Ascending aorta (tissue), 2 donors: ENCODE data around the gene FAM169A. TPM values are rescaled to one million over a fixed set of nuclear protein-coding genes. Genes with fewer than 3 reads are reported as not detected.
"Not testable (repeated sequence)": the region's sequence is repeated elsewhere in the genome, so short reads cannot be mapped to it uniquely, and the experiment has no call there.

Experiments
- DNase-seq, 2 donors: peaks; one replicate each; pipeline ENCODE4 v3.0.0-alpha.2; 2019; ENCODE audit warnings: low spot score in 2 of 2
- H3K27ac ChIP-seq, 2 donors: fragments of 200-600 bp; sonication (generic); one replicate each; pipeline ENCODE4 v1.5.1; 2016 to 2017; ENCODE audit warnings: mild to moderate bottlenecking in 1 of 2
- H3K27me3 ChIP-seq: fragments of 200-600 bp; sonication (generic); one replicate; pipeline ENCODE4 v1.5.1; 2017
- H3K36me3 ChIP-seq, 2 donors: fragments of 200-600 bp; sonication (generic); one replicate each; pipeline ENCODE4 v1.5.1; 2016
- H3K4me1 ChIP-seq, 2 donors: fragments of 200-600 bp; sonication (generic); one replicate each; pipeline ENCODE4 v1.5.1; 2016 to 2017; ENCODE audit warnings: mild to moderate bottlenecking in 1 of 2
- H3K4me3 ChIP-seq, 2 donors: fragments of 200-600 bp; sonication (generic); one replicate each; pipeline ENCODE4 v1.5.1; 2016 to 2017; ENCODE audit warnings: mild to moderate bottlenecking in 1 of 2
- H3K9me3 ChIP-seq, 2 donors: fragments of 200-600 bp; sonication (generic); one replicate each; pipeline ENCODE4 v1.5.1; 2016
- intact Hi-C: fragments of 100-400 bp; cut with DNase I; formaldehyde crosslinking; loops from one replicate; pipeline ENCODE4 v1.15.1; 2023
- total RNA-seq: library from RNA; depleted of rRNA; stranded (reverse); fragments of >200 nt; gene quantifications from one replicate; pipeline ENCODE4 v1.1.0, GENCODE V29; 2016
- TF ChIP-seq, protein P1 (sequence below), 3 experiments: fragments of 200-600 bp in 2 of 3; fragments of 450-650 bp in 1 of 3; sonication (generic) in 2 of 3; IDR thresholded peaks; one replicate each; pipeline ENCODE4 v1.5.1; 2016 to 2019; ENCODE audit warnings: antibody characterized with exemption in 3 of 3, mild to moderate bottlenecking in 1 of 3, moderate library complexity in 1 of 3

FAM169A gene
- total RNA-seq, 1 donor from 2014 or later = not detected

GRCh38 chr5:74863726-74864125 is 2.5 kb downstream of the FAM169A start:
- Histone ChIP-seq H3K4me3 (no peak overlapping the region), H3K27me3 (no peaks in the 10 kb centered on the region), H3K36me3 (no peaks in the 10 kb centered on the region), H3K27ac (no peak overlapping the region), H3K4me1 (peaks cover 0 to 2% of the 10 kb centered on the region in 2 donors), H3K9me3 (no peaks in the 10 kb centered on the region)
- no peak for DNase-seq
- TF ChIP-seq, protein P1, sequence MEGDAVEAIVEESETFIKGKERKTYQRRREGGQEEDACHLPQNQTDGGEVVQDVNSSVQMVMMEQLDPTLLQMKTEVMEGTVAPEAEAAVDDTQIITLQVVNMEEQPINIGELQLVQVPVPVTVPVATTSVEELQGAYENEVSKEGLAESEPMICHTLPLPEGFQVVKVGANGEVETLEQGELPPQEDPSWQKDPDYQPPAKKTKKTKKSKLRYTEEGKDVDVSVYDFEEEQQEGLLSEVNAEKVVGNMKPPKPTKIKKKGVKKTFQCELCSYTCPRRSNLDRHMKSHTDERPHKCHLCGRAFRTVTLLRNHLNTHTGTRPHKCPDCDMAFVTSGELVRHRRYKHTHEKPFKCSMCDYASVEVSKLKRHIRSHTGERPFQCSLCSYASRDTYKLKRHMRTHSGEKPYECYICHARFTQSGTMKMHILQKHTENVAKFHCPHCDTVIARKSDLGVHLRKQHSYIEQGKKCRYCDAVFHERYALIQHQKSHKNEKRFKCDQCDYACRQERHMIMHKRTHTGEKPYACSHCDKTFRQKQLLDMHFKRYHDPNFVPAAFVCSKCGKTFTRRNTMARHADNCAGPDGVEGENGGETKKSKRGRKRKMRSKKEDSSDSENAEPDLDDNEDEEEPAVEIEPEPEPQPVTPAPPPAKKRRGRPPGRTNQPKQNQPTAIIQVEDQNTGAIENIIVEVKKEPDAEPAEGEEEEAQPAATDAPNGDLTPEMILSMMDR (IDR thresholded peaks at IDR 0.05) = no peak
- intact Hi-C loops = no loop called here

- DNase-seq = no peak
- no peak overlapping the region for H3K27ac ChIP-seq
- intact Hi-C loops = no loop called here
- no peak overlapping the region for H3K4me3 ChIP-seq
- H3K4me1 ChIP-seq = peaks cover 0 to 2% of the 10 kb centered on the region in 2 donors
- no peaks in the 10 kb centered on the region for H3K9me3 ChIP-seq
- TF ChIP-seq, protein P1 (IDR thresholded peaks at IDR 0.05) = no peak
- no peaks in the 10 kb centered on the region for H3K27me3 ChIP-seq
- no peaks in the 10 kb centered on the region for H3K36me3 ChIP-seq
Observed at GRCh38 chr5:74862221-74862620, 4.0 kb downstream of the FAM169A start.

DNA sequence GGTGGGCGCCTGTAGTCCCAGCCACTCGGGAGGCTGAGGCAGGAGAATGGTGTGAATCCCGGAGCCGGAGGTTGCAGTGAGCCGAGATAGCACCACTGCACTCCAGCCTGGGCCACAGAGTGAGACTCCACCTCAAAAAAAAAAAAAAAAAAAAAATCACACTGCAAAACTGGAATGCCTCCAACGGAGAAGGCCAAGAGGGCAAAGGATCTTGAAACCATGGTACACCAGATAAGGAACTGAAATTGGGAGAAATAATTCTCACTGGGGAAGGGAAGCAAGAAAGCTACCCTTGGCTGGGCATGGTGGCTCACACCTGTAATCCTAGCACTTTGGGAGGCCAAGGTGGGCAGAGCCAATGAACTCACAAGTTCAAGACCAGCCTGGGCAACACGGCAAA is 9.2 kb downstream of the FAM169A start:
- H3K36me3 ChIP-seq, H3K9me3 ChIP-seq, H3K4me3 ChIP-seq, H3K4me1 ChIP-seq, intact Hi-C loops, H3K27ac ChIP-seq, H3K27me3 ChIP-seq, DNase-seq: not testable (repeated sequence)

GRCh38 chr5:74853256-74853655 is 12.9 kb downstream of the FAM169A start:
- no peaks in the 10 kb centered on the region for H3K9me3 ChIP-seq
- no peak for DNase-seq
- no peaks in the 10 kb centered on the region for H3K36me3 ChIP-seq
- no peak overlapping the region for H3K4me3 ChIP-seq
- no peaks in the 10 kb centered on the region for H3K27me3 ChIP-seq
- no peak overlapping the region for H3K27ac ChIP-seq
- TF ChIP-seq, protein P1 (IDR thresholded peaks at IDR 0.05) = no peak
- H3K4me1 ChIP-seq = no peaks in the 10 kb centered on the region
- intact Hi-C loops = no loop called here

- H3K27ac ChIP-seq = peak overlapping the region in 1 of 2 donors; percentile 20
- no peaks in the 10 kb centered on the region for H3K36me3 ChIP-seq
- H3K4me3 ChIP-seq = peak overlapping the region; percentile 8 to 45
- intact Hi-C loops = no loop called here
- H3K27me3 ChIP-seq = no peaks in the 10 kb centered on the region
- no peak for DNase-seq
- no peaks in the 10 kb centered on the region for H3K9me3 ChIP-seq
- no peaks in the 10 kb centered on the region for H3K4me1 ChIP-seq
- TF ChIP-seq, protein P1 (IDR thresholded peaks at IDR 0.05) = no peak
Observed at GRCh38 chr5:74851684-74852353, 14.4 kb downstream of the FAM169A start.

- H3K36me3 ChIP-seq = no peaks in the 10 kb centered on the region
- H3K27ac ChIP-seq = no peak overlapping the region
- intact Hi-C loops = no loop called here
- no peak overlapping the region for H3K4me3 ChIP-seq
- H3K27me3 ChIP-seq = no peaks in the 10 kb centered on the region
- no peak for DNase-seq
- TF ChIP-seq, protein P1 (IDR thresholded peaks at IDR 0.05) = no peak
- no peaks in the 10 kb centered on the region for H3K9me3 ChIP-seq
- no peaks in the 10 kb centered on the region for H3K4me1 ChIP-seq
Observed at GRCh38 chr5:74850789-74851425, 15.3 kb downstream of the FAM169A start.
